GM19455 (cell line): ENCODE measurements around the gene GFRA1.
"Not testable (repeated sequence)": the region's sequence is repeated elsewhere in the genome, so short reads cannot be mapped to it uniquely, and the experiment has no call there.

ENCODE experiments used
- ATAC-seq: cut with Tn5 transposase; IDR thresholded peaks from one replicate; pipeline ENCODE4 v1.9.1; 2021; ENCODE audit not compliant: unreplicated experiment

The GFRA1 gene

DNA sequence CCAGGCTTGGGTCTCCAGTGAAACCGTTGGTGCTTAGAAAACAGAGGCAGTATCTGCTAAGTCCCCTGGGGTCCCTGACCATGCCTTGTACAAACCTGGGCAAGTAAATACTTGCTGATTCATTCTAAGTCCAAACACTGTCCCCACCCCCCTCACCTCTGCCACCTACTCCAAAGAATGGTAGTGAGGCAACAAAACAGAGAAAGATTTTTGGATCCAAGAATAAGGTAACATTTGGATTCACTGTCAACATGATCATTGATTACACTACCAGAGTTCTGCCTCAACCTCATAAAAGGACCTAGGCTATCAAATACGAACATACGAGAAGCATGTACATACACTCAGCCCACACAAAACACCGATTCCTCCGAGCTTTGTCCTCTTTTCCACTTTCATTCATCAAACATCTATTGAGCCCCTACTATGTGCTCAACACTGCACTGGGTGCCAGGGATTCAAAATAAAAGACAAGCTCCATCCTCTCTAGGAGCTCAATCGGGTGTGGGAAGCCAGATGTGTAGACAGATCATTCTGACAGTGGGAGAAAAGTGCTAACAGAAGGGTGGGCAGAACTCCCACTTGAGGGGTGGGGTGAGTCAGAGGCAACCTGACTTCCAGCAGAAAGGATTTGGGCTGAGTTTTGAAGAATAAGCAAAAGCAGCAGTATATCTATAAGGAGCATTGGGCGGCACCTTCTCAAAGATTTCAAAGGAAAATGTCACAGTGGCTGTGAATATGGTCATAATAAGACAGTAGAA lies 71.2 kb downstream of the GFRA1 start:
- ATAC-seq = no peak

DNA sequence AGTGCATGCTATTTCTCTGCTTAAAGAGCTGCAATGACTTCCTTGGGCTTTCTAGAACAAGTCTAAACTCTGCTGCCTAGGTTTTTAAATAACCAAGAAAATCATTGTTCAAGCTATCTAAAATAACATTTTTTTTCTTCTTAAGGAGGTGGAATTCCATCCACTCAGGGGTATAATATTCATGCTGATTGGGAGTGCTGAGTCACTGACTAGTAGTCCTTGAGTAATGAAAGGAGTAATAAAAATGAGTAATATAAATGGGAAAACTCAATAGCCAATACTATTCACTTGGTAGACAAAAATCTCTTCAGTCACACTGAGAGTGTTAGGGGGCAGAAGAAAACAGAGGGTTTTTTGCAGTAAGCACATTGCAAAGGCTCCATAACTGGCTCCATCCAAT lies 72.0 kb downstream of the GFRA1 start:
- no peak for ATAC-seq

DNA sequence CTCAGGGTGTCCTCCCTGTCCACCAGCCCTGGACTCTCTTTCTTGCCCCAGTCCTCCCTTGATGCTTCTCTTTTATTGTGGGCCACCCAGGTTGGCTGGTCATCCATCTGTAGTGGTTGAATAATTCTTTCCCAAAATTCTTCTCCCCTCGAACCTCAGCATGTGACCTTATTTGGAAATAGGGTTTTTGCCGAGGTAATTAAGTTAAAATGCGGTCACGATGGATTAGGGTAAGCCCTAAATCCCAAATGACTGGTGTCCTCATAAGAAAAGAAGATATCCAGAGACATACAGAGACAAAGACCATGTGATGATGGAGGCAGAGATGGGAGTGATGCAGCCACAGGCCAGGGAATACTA lies 74.3 kb downstream of the GFRA1 start:
- ATAC-seq = no peak

DNA sequence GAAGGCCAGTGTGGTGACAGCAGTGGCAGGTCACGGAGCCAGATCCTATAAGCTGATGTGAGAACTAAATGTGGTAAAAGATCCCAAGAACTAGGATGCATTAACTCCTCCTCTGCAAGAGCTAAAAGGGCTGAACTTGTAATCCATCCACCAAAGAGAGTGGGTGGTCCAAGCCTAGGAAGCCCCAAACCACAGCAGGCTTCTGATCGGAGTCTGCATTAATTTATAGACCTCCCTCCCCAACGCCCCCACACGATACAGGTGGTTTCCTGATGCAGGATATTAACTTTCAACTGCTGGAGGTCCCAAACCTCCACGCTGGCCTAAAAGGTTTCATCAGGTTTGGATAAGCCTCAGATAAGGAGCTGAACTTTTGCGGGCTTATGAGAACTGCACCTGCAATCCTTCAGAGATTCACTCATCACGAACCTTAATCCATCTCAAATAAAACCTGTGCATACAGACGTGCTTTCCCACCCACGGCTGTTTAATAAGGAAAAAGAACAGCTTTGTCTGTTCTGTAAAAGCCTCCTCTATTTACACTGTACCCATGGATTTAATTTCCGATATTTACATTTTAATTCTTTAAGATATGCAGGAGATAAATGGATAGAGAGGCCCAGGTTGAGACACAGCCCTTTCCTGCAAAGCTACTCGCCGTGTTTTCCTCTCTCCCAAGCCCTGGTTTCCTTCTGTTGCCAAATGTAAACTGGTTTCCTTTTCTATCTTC lies 74.9 kb downstream of the GFRA1 start:
- no peak for ATAC-seq

DNA sequence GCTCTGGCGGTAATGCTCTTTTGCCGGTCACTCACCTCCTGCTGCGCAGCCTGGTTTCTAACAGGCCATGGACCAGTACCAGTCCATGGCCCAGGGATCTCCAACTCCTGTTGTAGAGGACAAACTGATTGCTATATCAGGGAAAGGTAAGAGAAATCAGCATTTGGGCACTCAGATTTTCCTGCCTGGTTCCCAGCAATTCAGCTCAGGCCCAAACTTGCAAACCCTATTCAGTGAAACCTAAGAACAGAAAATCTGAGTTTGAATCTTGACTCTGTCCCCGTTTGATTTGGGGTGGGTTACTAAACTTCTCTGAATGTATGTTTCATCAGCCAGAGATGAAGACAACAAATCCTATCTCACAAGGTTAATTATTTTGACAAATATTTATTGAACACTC lies 77.4 kb downstream of the GFRA1 start:
- no peak for ATAC-seq

DNA sequence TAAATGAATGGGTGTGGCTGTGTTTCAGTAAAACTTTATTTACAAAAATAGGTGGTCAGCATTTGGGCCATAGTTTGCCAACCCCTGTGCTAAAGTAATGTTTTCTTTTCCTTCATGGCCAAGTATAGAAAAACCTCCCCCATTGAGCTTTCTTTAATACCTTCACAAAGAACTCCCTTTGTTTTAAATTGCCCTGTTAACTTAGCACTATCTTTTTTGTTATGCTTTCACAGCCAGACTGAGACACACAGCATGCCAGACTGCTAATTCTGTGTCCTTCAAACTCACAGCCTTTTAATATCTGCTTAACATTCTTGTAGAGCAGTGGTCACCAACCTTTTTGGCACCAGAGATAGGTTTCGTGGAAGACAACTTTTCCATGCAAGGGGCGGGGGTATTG lies 78.0 kb downstream of the GFRA1 start:
- ATAC-seq = no peak

DNA sequence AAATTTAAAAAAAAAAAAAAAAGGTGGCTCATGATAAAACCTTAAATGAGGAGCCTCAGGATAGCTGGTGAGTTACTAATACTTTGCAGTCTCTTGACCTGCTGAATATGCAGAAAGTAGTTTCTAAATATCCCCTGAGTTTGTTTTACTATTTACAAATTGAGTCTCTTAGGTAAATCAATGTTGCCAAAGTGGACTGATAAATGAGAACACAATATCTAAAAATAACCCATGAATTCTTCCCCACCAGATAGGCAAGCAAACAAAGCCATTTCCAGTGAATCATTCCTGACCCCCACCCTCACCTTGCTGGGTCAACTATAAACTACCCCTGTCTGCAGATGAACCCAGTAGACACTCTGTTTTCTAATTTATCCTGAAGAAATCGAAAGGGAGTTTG lies 78.9 kb downstream of the GFRA1 start:
- no peak for ATAC-seq

DNA sequence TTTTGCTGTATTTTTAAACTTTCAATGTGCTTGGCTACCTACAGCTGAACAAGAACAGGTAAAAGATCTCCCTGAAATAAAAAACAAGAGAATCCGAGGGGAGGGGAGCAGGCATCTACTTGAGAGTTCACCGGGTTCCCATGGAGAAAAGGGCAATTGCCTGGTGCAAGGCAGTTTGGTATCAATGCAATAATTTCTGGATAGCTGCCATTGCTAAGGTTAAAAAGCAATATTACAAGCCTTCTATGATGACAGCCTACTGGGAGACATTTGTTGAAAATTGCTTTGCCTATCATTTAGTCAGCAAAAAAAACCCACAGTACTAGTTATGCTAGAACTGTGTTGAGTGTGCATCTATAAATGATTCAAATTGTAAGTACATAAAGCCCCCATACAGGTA lies 82.1 kb downstream of the GFRA1 start:
- ATAC-seq = no peak

DNA sequence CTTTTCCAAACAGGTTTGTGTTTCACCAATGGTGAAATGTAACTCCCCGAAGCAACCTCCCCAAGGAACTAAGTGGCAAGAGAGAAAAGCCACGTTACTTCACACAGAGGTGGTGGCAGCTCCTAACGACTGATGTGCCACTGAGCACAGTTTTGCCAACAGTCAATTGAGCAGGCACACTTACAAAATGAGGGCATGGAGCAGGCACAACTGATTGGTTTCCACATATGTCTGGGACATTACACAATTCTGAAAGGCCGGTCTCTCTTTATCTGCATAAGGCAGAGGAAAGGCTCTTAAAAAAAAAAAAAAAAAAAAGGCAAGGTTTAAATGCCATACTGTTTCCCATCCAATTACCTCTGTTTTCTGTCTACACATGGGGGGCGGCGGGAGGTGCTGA lies 86.7 kb downstream of the GFRA1 start:
- ATAC-seq = no peak

DNA sequence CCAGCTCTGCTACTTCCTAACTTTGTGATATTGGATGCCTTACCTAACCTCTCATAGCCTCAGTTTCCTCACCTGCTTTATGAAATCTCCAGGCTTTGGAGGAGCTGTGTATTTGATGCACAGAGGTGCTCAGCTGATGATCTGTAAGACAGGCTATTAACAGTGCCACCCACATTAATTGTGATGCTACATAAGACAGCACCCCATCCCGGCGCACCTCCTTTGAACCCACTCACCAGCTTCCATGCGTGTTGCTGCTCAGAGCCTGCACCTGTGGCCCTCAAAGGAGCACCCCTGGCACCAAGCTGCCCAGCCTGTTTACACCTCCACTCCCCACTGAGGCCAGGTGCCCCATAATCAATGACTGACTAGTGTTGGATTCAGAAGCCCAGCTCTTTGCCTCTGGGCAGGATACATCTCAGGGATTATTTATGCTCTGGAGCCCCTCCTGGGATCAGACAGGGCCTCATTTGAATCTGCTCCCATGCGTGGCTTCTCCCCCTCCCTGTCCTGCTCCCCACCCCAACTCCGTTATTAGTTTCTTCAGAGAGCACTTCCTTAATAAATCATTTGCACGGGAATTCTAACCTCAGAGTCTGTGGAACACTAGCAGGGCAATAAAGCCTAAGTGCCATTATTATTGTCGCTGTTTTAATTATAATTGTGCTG lies 87.7 kb downstream of the GFRA1 start:
- no peak for ATAC-seq

DNA sequence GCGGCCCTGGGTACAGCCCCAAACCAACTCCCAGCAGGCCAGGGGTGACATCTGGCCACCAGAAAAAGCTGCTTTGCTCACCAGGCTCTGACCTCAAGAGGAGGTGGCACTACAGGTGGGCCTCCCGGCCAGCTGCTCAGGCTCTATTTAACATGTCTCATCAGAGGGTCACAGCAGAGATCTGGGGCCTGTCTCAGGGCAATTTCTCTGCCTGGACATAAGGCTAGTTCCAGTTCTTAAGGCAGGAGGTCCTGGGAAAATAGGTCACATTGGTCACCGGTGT lies 88.6 kb downstream of the GFRA1 start:
- no peak for ATAC-seq

DNA sequence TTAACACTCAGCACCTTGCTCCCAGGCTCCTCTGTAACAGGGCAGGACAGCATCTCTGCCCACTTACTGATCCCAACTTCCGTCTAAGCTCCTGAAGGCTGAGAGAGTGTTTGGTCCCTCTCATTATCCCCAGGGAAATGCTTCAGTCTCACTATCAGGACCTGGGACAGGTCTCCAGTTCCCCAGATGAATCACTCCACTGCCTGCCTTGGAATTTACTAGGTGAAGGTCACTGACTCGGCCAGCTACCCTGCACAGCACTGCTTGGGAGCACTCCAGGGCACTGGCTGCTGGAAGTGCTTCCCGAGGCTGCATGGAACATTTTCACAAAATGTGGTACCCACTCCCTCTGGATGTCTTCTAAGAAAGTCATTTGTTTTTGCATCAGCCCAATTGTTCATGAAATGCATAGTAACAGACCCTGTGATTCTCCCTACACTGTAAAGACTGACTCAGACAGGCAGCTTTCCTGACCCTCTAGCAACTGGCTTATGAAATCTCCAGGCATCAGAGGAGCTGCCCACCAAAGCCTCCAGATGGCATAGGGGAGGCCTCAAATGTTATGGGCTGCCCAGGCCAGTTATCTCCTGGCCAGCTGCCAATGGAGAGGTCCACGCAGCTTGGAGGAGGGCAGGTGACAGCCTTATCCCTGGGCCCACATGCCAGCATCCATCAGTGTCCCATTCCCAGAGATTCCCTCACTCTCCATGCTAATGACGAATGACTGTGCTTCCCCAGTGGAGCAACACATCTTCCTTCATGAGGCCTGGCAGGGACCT lies 89.1 kb downstream of the GFRA1 start:
- ATAC-seq = no peak

DNA sequence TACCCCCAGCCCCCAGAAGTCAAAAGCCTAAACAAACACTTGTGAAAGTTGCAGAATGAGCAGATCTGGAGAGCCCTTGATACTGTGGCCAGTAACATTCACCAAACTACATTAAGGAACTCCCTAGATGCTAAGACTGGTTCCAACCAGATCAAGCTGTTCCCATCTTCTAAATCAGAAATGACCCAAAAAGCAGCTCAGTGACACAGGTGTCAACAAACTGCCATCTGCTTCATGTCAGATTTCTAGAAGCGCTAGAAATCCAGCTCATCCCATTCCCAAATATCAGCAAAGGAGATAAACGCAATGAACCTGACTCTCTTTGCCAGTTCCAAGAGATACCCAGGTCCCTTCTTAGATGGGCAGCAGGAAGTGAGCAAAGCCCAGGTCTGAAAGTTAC lies 90.6 kb downstream of the GFRA1 start:
- ATAC-seq = no peak

DNA sequence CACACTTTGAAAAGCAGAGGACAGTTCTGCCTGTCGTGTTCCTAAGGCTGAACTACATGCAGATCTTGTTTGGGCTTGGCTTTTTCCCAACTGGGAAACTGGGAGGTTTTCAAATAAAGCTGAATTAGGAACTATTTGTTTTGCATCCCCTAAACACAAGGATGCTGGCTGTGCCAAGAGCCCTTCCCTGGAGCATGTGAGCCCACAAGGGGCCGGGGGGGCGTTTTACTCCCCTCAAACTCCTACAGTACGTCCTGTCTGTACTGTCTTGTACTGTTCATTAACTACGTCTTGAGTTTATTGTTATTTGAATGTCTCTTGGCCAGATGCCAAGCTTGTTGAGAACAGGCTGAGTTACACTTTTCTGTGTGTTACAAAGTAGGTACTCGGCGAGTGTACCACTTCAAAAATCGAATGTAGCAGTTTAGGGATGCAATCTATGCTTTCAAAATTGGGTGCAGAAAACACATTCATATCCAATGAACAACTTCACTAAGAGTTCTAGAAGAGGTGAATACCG lies 94.9 kb downstream of the GFRA1 start:
- ATAC-seq = no peak

DNA sequence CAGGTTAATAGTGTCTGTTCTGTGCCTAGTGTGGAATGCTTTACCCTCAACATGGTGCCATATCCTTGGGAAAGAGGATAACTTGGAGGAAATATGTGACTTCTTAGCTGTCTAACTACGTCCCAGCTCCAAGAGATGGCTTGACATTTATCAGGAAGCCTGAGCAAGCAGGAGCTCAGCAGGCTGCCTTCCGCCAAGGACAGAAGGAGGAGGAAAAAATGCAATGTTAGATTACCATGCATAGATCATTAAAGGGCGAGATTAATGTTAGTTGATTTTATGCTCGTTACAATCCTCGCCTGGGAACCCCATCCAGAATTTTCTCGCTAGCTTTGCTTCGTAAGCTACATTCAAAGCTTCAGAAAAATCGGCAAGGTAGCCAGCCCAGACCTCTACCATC lies 97.8 kb downstream of the GFRA1 start:
- no peak for ATAC-seq

DNA sequence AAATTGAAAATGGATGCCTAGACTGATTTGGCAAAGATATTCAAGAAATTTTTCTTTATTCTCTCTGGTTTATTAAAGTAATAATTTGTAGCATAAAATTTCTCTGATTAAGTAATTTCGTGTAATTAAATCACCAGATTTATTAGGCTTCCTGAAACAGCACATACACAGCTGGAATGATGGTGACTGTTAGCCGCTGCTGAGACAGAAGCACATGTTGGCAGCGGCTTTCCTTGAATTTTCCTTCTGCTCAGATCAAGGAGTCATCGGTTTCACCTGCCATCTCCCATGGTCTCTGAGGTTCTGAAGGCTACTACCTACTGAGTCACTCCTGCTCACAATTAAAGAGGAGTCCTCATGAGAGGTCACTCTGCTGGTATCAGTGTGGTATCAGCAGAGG lies 101.5 kb downstream of the GFRA1 start:
- no peak for ATAC-seq

DNA sequence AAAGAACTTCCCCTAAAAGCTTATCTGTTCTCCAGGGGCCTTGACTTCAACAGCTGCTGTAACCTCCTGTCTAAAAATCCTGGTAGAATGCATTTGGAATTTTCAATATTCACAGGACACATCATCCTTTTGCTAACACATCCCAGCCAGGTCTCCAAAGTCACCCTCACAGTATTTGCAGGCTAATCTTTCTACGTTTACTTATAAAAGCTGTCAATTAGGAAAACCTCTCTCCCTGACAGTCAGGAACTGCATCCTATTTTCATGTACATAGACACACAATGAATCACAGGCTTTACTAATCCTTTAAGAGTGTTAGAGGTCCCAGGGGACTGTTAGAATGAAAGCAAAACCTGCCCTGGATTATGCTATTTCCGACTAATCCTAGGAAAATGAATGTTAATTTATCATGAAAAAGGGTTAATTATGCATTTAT lies 102.2 kb downstream of the GFRA1 start:
- ATAC-seq = no peak

DNA sequence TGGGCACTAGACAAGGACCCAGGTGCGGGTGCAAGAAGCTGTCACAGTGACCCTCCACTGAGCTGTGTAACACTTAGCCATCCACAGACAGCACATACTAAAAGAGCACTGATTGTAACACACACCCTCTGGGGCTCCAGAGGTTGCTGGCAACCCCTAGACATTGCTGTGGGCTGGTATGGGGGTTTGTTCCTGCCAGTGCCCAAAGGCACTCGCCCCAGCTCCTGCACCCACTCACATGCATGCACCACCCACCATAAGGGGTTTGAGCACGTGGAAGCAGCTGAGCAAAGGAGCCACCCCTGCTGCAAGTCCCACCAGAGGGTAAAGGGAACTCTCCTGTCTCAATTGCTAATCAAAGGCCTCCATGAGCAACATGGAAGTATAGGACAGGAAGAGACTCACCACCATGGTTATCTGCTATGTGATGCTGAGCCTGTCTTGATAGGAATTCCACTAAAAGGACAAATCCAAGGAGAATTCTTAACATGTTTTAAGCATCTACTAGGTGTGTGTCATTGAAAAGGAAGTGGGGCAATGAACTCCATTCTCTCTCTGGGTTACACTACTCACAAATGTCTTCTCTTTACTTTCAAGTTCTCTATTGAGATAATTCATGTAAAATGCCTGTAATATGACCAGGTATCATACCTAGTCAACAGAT lies 103.1 kb downstream of the GFRA1 start:
- ATAC-seq = no peak

DNA sequence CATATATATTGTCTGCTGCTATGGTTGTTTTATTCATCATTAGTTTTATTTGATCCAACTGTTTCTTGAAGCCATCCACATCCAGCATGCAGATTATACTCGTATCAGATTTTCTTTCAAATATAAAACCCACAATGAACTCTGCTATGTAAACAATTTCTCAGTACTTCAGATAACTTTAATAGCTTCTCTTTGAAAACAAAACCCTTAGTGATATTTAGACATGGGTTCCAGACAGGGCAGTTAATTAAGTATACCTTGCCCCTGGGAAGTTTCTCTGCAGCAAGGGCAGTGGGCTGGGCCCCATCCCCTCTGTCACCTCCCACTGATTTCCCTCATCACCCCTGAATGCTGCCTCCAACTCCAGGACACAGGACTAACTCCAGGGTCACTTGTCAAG lies 104.3 kb downstream of the GFRA1 start:
- no peak for ATAC-seq

DNA sequence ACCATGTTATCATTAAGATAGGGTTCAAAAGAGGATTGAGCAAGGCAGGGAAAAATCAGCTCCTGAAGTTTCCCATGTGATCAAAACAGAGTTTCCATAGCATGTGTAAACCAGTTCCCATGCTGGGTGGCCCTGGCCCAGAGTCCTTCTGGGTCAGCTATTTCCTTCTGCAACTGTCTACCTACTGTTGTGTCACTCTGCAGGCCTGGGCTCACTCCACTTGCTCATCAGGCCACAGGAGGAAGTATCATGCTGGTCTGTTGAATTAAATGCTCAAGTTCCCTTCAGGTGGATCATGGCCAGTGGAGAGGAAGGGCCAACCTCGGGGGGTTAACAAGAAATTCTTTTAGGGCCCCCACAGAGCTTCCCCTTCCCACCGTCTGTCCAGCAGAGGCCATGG lies 104.7 kb downstream of the GFRA1 start:
- ATAC-seq = no peak

DNA sequence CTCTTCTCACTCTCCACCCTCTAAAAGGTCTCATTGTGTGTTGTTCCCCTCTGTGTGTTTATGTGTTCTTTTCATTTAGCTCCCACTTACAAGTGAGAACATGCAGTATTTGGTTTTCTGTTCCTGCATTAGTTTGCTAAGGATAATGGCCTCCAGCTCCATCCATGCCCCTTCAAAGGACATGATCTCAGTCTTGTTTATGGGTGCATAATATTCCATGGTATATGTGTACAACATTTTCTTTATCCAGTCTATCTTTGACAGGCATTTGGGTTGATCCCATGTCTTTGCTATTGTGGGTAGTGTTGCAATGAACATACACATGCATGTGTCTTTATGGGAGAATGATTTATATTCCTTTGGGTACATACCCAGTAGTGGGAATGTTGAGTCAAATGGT lies 107.1 kb downstream of the GFRA1 start:
- ATAC-seq = not testable (repeated sequence)
